GM21619 (cell line): ENCODE measurements around the gene ZMIZ2.
"Not testable (repeated sequence)": the region's sequence is repeated elsewhere in the genome, so short reads cannot be mapped to it uniquely, and the experiment has no call there.

ENCODE experiments used
- ATAC-seq: cut with Tn5 transposase; IDR thresholded peaks from one replicate; pipeline ENCODE4 v1.9.1; 2021; ENCODE audit not compliant: unreplicated experiment

ZMIZ2 gene, protein sequence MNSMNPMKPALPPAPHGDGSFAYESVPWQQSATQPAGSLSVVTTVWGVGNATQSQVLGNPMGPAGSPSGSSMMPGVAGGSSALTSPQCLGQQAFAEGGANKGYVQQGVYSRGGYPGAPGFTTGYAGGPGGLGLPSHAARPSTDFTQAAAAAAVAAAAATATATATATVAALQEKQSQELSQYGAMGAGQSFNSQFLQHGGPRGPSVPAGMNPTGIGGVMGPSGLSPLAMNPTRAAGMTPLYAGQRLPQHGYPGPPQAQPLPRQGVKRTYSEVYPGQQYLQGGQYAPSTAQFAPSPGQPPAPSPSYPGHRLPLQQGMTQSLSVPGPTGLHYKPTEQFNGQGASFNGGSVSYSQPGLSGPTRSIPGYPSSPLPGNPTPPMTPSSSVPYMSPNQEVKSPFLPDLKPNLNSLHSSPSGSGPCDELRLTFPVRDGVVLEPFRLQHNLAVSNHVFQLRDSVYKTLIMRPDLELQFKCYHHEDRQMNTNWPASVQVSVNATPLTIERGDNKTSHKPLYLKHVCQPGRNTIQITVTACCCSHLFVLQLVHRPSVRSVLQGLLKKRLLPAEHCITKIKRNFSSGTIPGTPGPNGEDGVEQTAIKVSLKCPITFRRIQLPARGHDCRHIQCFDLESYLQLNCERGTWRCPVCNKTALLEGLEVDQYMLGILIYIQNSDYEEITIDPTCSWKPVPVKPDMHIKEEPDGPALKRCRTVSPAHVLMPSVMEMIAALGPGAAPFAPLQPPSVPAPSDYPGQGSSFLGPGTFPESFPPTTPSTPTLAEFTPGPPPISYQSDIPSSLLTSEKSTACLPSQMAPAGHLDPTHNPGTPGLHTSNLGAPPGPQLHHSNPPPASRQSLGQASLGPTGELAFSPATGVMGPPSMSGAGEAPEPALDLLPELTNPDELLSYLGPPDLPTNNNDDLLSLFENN

DNA sequence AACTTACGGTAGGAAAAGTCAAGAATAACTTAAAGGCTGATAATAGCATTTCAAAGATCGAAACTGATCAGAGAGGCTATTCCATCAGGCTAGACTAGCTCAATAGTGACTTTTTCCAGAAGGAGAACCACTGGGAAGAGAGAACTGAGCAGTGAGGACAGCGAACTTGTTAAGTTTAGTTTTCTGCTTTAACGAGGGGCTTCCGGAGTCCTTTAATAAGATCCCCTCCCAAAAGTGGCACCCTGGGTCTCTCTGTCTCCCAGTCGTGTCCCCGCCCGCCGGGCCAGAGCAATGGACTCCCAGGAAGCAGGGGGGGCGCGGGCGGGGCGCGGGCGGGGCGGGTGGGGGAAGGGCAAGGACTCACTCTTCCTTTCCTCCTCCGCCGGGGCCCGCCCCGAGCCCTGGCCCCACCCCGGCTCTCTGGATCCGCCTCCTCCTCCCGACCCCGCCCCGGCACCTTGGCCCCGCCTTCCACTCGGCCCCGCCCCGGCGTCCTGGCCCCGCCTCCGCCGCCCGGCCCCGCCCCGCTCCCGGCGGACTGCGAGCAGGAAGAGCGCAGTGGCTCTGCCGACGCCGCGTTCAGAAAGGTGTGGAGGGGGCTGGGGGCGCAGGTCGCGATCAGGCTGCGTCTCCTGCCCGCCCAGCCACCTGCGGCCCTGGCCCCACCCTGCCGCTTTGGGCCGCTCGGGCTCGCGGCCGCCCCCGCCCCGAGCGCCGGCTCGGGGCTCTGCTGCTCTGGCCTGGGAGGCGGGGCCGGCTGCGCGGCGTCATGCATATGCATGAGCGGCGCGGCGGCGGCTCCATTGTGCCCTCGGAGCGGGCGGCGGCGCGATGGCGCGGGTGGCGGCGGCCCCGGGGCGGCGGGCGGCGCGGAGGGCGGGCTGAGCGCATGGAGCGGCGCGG lies at the start of gene ZMIZ2:
ZMIZ2 (plus strand) TSS at position 803 of the 903 bp plus-strand sequence. CDS start 7,403 bp downstream, outside the sequence.
- peak; percentile 59 for ATAC-seq

DNA sequence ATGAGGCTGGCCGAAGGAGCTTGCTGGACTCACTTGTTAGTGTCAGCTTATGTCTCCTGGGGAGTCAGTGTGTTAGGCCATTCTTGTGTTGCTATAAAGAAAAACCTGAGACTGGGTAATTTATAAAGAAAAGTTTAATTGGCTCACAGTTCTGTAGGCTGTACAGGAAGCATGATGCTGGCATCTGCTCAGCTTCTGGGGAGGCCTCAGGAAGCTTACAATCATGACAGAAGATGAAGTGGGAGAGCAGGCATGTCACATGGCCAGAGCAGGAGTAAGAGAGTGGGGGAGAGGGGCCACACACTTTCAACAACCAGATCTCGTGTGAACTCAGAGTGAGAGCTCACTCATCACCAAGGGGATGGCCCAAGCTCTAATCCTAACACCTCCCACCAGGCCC lies 49.0 kb upstream of the ZMIZ2 start:
- not testable (repeated sequence) for ATAC-seq

DNA sequence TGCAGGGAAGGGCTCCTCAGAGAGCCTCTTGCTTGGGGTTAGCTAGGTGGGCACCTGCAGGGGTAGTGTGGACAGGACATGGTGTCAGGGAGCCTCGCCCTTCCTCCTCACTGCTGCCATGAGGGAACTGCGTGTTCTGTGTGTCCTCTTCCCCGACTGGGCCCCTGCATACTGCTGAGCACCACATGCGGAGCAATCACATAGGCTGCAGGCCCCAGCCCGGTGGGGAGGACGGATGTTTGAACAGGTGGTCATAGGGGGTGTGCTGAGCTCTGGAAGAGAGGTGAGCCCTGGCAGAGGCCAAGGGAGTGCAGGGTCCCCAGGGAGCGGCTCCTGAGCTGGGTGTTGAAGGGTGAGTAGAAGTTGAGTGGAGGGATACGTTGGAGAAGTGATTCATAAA lies 48.3 kb upstream of the ZMIZ2 start:
- ATAC-seq, result no peak

DNA sequence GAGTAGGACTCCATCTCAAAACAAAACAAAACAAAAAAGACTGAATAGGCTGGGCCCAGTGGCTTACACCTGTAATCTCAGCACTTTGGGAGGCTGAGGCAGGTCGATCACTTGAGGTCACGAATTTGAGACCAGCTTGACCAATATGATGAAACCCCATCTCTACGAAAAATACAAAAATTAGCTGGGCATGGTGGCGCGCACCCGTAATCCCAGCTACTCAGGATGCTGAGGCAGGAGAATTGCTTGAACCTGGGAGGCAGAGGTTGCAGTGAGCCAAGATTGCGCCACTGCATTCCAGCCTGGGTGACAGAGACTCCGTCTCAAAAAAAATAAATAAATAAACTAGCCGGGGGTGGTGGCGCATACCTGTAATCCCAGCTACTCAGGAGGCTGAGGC lies 45.3 kb upstream of the ZMIZ2 start:
- ATAC-seq, result not testable (repeated sequence)

DNA sequence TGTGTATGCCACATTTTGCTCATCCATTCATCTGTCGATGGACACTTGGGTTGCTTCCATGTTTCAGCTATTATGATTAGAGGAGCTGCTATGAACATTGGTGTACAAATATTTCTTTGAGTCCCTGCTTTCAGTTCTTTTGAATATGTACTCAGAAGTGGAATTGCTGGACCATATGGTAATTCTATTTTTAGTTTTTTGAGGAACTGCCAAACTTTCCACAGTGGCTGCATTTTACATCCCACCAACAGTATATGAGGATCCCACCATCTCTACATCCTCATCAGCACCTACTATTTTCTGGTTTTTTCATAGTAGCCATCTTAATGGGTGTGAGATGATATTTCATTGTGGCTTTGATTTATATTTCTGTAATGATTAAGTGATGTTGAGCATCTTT lies 44.7 kb upstream of the ZMIZ2 start:
- no peak for ATAC-seq

DNA sequence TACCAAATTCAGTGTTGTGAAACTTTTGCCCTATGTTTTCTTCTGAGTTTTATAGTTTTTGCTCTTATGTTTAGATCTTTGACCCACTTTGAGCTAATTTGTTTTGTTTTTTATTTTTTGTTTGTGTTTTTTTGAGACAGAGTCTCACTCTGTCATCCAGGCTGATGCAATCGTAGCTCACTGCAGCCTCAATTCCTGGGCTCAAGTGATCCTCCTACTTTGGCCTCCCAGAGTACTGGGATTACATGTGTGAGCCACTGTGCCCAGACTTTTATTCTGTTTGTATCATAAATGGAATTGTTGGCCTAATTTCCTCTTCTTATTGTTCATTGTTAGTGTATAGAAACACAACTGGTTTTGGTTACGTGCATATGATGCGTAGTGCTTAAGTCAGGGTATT lies 43.2 kb upstream of the ZMIZ2 start:
- no peak for ATAC-seq

DNA sequence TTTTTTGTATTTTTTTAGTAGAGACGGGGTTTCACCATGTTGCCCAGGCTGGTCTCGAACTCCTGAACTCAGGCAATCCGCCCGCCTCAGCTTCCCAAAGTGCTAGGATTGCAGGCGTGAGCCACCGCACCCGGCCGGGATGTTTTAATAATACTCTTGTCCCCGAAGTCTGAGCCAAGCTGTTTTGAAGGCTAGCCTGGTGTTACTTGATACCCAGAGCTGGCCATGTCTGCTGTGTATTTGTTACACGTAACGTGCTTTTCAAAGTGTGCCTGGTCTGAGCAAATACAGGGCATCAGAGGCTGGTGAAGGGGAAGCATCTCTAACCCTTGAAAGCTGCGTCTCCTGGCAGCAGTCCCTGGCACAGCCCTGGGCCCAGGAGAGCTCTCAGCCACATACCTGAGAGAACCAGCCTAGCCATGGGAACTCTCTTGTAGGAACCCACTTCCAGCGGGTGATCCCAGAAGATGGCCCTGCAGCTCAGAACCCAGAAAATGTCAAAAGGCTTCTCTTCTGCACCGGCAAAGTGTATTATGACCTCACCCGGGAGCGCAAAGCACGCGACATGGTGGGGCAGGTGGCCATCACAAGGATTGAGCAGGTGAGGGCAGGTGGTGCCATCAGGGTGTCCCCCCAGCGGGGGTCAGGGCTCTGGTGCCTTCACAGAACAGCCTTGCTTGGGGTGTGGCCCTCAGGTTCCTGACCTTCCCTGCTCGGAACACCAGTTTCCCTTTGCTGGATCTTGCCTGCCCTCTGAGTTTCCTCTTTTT lies 41.7 kb upstream of the ZMIZ2 start:
- ATAC-seq, result no peak

DNA sequence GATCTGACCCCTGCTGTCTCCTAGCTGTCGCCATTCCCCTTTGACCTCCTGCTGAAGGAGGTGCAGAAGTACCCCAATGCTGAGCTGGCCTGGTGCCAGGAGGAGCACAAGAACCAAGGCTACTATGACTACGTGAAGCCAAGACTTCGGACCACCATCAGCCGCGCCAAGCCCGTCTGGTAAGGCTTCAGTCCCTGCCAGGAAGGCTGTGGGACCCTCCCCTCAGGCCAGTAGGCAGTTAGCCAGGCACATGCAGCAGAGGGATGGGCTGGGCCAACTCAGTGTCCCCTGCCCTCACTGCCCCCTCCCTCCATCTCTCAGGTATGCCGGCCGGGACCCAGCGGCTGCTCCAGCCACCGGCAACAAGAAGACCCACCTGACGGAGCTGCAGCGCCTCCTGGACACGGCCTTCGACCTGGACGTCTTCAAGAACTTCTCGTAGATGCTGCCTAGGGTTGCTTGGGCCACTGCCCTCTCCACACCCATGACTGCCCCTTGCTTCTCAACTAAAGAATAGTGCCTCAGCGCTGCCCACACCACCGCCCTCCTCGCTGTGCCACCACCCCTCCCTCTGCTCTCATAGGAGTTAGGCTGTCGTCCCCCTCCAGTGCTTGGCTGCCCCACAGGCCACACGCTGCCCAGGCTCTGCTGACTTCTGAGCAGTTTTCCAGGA lies 41.0 kb upstream of the ZMIZ2 start:
- ATAC-seq, result no peak

DNA sequence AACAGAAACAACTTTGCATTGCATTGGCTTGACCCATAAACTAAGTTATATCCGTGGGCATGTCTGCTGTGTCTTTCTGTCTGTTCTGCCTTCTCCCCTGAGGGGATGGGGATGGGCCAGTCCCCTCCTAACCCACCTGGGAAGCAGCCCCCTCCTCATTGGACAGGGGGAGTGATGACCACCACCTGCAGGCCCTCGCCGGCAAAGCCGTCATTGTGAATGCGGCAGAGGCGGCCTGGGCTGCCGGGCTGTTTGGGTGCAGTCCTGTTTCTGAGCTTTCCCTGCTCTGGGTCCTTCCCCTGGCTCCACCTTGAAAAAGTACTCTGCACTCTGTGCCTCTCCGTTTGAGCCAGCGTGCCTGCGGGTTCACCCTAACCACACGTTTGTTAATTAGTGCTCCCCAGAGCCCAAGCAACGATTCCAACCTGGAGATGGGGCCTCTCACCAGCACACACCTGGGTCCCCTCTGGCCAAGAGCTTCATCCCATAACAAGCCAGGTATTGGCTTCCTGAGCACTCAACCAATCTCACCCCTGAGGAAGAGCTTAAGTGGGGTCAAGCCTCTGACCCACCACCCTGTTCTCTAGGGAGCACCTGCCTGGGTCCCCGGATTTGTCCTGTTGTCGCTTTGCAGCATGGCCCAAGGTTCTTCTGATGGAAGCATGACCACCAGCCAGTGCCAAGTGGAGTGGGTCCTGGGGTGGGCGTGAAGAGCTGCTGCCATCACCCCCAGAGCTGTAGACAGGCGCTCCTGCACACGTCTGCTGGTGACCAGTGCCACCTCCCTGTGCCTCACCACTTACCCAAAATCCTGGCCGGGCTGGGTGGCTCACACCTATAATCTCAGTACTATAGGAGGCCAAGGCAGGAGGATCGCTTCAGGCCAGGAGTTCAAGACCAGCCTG lies 39.4 kb upstream of the ZMIZ2 start:
- no peak for ATAC-seq

DNA sequence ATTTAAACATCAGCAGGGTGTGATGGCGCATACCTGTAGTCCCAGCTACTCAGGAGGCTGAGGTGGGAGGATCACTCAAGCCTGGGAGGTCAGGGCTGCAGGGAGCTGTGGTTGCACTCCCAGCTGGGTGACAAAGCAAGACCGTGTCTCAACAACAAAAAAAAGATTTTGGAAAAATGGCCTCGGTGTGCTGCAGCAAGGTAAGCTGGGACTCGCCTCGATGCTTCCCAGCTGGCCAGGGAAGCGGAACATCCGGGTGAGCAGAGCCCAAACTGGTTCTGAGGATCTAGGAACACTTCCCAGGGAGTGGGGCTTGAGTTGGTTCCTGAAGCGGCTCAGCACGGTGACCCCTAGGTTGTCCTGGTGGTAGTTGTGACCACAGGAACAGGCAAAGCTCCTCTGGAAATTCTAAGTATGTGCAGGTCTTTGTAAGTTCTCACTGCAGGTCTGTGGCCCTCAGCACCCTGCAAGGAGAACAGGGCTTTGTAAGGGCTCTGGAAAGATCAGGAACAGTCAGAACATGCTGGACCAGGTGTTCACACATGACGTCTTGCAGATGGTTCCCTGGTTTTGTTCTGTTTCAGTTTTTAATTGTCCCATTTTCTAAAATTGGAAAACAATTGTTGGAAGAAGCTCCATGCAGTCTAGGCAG lies 38.6 kb upstream of the ZMIZ2 start:
- no peak for ATAC-seq

DNA sequence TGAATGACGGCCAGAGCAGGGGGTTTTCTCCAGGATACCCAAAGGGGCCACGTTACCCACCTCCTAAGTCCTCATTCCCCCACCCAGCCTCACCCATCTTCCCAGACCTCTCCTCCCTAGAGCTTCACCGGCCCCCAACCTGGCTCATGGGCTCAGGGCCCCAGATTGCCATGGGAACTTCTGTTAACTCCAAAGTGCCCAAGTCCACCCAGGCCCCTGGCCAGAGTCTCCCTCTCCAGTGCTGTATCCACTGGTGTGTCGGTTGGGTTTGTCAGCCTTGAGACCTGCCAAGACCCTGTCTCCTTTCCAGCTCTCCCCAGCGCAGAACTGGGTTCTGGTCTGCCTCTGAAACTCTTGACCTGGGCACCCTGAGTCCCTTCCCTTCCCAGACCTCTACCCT lies 37.1 kb upstream of the ZMIZ2 start:
- no peak for ATAC-seq

DNA sequence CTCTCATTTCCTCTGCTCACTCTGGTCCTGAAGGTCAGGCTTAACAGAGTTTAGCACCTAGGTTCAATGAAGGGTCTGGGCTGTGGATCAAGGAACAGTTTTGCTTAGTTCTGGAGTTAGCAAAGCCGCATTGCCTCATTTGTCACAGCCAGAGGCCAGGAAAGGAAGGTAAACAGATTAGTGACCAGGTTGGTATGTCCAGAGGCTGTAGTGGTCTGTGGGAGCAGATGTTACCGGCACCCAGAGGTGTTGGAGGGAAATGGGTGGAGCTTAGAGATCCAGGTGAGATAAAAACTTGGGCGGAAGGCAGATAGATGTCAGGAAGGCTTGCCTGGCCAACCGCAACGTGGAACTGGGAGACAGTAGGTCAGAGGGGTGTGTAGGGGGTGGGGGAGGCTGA lies 36.6 kb upstream of the ZMIZ2 start:
- ATAC-seq, result no peak

DNA sequence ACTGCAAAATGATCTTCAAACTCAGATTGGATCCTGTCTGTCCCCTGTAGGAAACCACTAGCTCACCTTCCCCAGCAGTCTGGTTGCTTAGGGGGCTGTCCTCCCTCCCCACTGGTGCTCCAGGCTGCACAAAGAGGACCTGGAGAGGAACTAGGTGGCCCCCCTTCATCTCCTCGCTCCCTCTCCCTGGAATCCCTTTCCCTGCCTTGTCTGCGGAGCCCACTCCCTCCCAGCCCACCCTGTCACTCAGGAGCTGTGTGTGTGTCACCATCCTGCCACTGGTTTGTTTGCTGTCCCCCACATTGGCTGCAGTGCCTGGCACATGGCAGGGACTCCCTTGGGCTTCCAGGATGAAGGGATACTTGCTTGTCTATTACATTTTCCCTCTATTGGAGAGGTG lies 35.5 kb upstream of the ZMIZ2 start:
- ATAC-seq, result no peak

DNA sequence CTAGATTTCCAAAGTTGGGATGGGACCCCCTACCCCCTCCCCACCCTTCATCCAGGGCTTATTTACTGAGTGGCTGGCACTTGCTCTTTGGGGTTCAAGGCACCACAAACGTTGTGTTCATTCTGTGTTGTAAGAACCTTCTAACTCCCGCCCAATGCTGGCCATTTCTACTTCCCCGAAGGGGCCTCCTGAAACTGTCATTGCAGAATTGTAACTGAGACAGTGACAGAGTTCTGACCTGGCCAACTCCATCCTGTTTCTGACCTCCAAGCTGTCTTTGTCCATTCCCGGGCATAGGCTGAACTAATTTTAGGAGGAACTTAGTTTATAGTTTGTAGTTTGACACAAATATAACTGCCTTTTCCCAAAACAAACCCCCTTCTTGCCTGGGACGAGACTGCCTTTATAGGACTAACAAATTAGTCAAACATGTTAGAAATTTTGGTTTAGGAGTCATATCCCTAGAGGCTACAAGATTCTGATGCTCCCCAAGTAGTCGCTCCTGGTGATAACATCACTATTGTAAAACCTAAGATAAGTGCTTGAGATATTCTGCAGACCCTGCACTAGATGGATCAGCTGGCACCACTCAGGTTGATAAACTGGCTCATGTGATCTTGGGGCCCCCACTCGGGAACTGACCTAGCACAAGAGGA lies 34.8 kb upstream of the ZMIZ2 start:
- ATAC-seq, result no peak

DNA sequence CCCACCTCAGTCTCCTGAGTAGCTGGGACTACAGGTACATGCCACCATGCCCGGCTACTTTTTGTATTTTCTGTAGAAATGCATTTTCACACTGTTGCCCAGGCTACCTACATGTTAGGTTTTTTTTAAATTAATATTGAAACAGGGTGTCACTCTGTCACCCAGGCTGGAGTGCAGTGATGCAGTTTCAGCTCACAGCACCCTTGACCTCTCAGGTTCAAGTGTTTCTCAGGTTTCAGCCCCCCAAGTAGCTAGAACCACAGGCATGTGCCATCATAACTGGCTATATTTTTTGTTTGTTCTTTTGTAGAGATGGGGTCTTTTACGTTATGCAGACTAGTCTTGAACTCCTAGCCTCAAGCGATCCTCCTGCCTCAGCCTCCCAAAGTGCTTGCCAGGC lies 32.4 kb upstream of the ZMIZ2 start:
- ATAC-seq, result no peak

DNA sequence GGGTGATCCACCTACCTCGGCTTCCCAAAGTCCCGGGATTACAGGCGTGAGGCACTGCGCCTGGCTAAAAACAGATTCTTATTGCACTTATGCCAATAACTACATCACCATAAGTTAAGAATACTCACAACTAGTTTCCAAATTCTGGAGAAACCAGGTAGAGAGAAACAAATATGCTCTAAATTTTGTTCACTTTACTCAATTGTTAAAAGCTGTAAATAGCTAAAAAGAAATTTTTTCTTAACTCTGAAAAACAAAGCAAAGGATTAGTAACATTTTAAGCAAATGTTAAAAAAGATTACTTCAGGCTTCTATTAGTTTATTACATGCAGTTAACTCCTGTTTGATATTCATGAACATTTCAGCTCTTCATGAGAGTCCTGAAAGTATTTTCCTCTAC lies 28.3 kb upstream of the ZMIZ2 start:
- no peak for ATAC-seq

DNA sequence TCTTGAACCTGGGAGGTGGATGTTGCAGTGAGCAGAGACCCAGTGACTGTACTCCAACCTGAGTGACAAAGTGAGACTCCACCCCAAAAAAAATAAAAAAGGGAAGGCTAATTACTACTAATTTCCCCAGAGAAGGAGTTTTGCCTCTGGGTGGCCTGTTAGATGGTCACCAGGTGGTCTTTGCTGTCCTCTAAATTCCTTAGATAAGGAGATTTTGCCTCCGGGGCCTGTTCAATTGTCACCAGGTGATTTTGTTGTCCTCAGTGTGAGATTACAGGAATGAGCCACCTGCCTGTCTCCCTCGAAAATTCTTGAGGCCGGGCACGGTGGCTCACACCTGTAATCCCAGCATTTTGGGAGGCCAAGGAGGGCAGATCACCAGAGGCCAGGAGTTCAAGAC lies 24.4 kb upstream of the ZMIZ2 start:
- ATAC-seq, result no peak

DNA sequence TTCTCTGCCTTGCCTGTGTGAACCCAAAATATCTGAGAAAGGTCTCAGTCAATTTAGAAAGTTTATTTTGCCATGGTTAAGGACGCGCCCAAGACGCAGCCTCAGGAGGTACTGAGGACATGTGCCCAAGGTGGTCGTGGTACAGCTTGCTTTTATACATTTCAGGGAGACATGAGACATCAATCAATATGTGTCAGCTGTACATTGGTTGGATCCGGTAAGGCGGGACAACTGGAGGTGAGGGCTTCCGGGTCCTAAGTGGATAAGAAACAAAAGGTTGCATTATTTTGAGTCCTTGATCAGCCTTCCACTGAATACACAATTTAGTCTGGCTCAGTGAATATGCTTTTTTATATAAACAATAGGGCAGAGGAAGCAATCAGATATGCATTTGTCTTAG lies 22.4 kb upstream of the ZMIZ2 start:
- not testable (repeated sequence) for ATAC-seq
